ENCODE results near the gene ESPL1. TPM values are rescaled to one million over a fixed set of nuclear protein-coding genes. Genes with fewer than 3 reads are reported as not detected.

Gene ESPL1
- total RNA-seq, result 1 to 10 TPM in 1 of 4 donors, under 1 TPM in 3; 0.13 to 1.5 (median 0.52) TPM

- TF ChIP-seq, protein P1, sequence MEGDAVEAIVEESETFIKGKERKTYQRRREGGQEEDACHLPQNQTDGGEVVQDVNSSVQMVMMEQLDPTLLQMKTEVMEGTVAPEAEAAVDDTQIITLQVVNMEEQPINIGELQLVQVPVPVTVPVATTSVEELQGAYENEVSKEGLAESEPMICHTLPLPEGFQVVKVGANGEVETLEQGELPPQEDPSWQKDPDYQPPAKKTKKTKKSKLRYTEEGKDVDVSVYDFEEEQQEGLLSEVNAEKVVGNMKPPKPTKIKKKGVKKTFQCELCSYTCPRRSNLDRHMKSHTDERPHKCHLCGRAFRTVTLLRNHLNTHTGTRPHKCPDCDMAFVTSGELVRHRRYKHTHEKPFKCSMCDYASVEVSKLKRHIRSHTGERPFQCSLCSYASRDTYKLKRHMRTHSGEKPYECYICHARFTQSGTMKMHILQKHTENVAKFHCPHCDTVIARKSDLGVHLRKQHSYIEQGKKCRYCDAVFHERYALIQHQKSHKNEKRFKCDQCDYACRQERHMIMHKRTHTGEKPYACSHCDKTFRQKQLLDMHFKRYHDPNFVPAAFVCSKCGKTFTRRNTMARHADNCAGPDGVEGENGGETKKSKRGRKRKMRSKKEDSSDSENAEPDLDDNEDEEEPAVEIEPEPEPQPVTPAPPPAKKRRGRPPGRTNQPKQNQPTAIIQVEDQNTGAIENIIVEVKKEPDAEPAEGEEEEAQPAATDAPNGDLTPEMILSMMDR (IDR thresholded peaks at IDR 0.05), result peak in 3 of 6 experiments; percentile 10 to 46 (median 15)
- no peak for TF ChIP-seq POLR2A (IDR thresholded peaks at IDR 0.05)
- Histone ChIP-seq H3K9me3 (no peaks in the 10 kb centered on the region), H3K27me3 (no peaks in the 10 kb centered on the region), H3K4me3 (replicated peaks in 1 of 3) (peak within 1 kb of the TSS; percentile 11 to 49 (median 28)), H3K36me3 (no peaks in the 10 kb centered on the region), H3K4me1 (peaks cover 0 to 5% of the 10 kb centered on the region in 2 donors), H3K27ac (peak within 1 kb of the TSS in 1 of 3 donors; percentile 13)
- intact Hi-C loops (cut with DNase I), result no loop called here
- 0 to 1% methylated on average over 42 to 58 of the region's 58 CpGs for whole genome bisulfite sequencing, 2 donors
- peak; percentile 65 to 67 for DNase-seq
Measured at GRCh38 chr12:53267999-53268629, at the start of gene ESPL1. ESPL1 (plus strand) TSS chr12:53268299; CDS start chr12:53268767, 468 bp downstream.

- TF ChIP-seq, protein P1 (IDR thresholded peaks at IDR 0.05), result no peak
- Histone ChIP-seq H3K36me3 (peaks cover 13% of the 10 kb centered on the region in 2 donors), H3K27me3 (no peaks in the 10 kb centered on the region), H3K4me1 (peaks cover 20 to 61% of the 10 kb centered on the region in 2 donors), H3K27ac (peak overlapping the region; percentile 35 to 98 (median 71)), H3K4me3 (replicated peaks in 1 of 3) (peak overlapping the region in 2 of 3 donors; percentile 6 to 60), H3K9me3 (no peaks in the 10 kb centered on the region)
- 59 to 70% methylated on average over 24 to 28 of the region's 30 CpGs for WGBS, 2 donors
- intact Hi-C loops (cut with DNase I), result no loop called here
- no peak for DNase-seq
Measured at GRCh38 chr12:53218551-53219291, 49.4 kb upstream of the ESPL1 start.

- H3K9me3 ChIP-seq, result no peaks in the 10 kb centered on the region
- no peaks in the 10 kb centered on the region for H3K27me3 ChIP-seq
- peaks cover 25 to 68% of the 10 kb centered on the region in 2 donors for H3K4me1 ChIP-seq
- H3K36me3 ChIP-seq, result peaks cover 6 to 10% of the 10 kb centered on the region in 2 donors
- intact Hi-C loops (cut with DNase I), result no loop called here
- peak overlapping the region; percentile 6 to 60 (median 6) for H3K4me3 ChIP-seq (replicated peaks in 1 of 3)
- H3K27ac ChIP-seq, result peak overlapping the region; percentile 35 to 98 (median 71)
- TF ChIP-seq, protein P1 (IDR thresholded peaks at IDR 0.05), result no peak
- TF ChIP-seq POLR2A (IDR thresholded peaks at IDR 0.05), result no peak
- WGBS, 2 donors, result 11 to 18% methylated on average over 26 to 27 of the region's 27 CpGs
- no peak for DNase-seq
Measured at GRCh38 chr12:53219292-53219955, 48.7 kb upstream of the ESPL1 start.

DNA sequence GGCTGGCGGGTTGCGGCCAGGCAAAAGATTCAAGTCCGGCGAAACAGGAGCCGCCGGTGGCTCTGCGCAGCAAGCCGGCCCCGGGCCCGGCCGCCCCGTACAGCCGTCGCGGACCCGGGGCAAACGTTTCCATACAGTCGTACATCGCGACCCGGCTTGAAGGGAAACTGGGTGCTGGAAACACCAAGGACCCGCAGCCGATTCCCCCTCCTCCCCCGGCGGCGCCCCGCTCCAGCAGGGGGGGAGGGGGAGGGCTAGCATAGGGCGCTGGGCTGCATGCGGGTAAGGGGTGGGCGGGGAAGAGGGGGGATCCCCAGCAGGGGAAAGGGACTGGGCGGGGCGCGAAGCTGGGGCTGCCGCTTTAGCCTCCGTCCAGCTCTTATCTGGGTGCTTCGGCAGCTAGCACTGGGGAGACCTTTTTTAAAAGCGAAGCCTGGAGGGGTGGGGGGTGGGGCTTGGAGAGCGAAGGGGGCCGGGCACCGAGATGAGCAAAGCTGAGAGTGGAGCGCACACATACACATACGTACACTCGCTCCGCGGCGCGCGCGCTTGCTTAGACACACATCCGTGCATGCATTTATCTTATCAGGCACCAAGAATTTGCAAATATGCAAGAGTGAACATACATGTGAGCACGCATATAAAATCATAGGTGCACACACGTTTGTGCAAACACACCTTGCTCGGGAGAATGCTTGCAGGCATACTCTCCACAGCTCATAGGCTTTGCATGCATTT, 48.0 kb upstream of the ESPL1 start:
- Histone ChIP-seq H3K27me3 (no peaks in the 10 kb centered on the region), H3K27ac (peak overlapping the region; percentile 35 to 99 (median 98)), H3K9me3 (no peaks in the 10 kb centered on the region), H3K4me3 (replicated peaks in 1 of 3) (peak overlapping the region; percentile 6 to 60 (median 16)), H3K36me3 (peaks cover 1 to 3% of the 10 kb centered on the region in 2 donors), H3K4me1 (peaks cover 31 to 71% of the 10 kb centered on the region in 2 donors)
- intact Hi-C loops (cut with DNase I), result no loop called here
- TF ChIP-seq, protein P1 (IDR thresholded peaks at IDR 0.05), result no peak
- TF ChIP-seq POLR2A (IDR thresholded peaks at IDR 0.05), result no peak
- peak; percentile 47 to 52 for DNase-seq
- 0 to 1% methylated on average over 28 to 33 of the region's 53 CpGs for WGBS, 2 donors
